Vagina (tissue), 2 donors: ENCODE measurements around the gene COX6B1.

Source experiments
- CTCF ChIP-seq, 3 experiments: fragments of 450-650 bp in 2 of 3; fragments of 200-600 bp in 1 of 3; sonication (generic) in 1 of 3; IDR thresholded peaks; one replicate each; pipeline ENCODE4 v1.5.1; 2017 to 2019; ENCODE audit warnings: antibody characterized with exemption in 3 of 3, mild to moderate bottlenecking in 2 of 3, moderate library complexity in 2 of 3
- POLR2A ChIP-seq, 2 donors: fragments of 450-650 bp; IDR thresholded peaks; one replicate each; pipeline ENCODE4 v1.6.1; 2017; ENCODE audit warnings: antibody characterized with exemption in 2 of 2, mild to moderate bottlenecking in 2 of 2, moderate library complexity in 2 of 2
- POLR2AphosphoS5 ChIP-seq, 2 donors: sonication (generic); formaldehyde crosslinking; IDR thresholded peaks; one replicate each; pipeline ENCODE4 v1.9.0; 2017; ENCODE audit warnings: antibody characterized with exemption in 2 of 2, mild to moderate bottlenecking in 2 of 2, low read depth in 1 of 2; ENCODE audit not compliant: insufficient read depth in 1 of 2

GRCh38 chr19:35637165-35637564, 11.0 kb upstream of the COX6B1 start:
- TF ChIP-seq POLR2A (IDR thresholded peaks at IDR 0.05) = no peak
- no peak for TF ChIP-seq CTCF (IDR thresholded peaks at IDR 0.05)
- TF ChIP-seq POLR2AphosphoS5 (IDR thresholded peaks at IDR 0.05; ENCODE audit: insufficient read depth in 1 of 2, low read depth in 1 of 2) = no peak
